CD4-positive, alpha-beta T cell treated with Interleukin-15 for 4 hours (primary cell): ENCODE results near the gene PTPRM.
"Not testable (repeated sequence)": the region's sequence is repeated elsewhere in the genome, so short reads cannot be mapped to it uniquely, and the experiment has no call there.

Experiments used
- DNase-seq: peaks from one replicate; pipeline ENCODE4 v3.0.0-alpha.2; 2020; ENCODE audit warnings: low spot score

PTPRM gene

DNA sequence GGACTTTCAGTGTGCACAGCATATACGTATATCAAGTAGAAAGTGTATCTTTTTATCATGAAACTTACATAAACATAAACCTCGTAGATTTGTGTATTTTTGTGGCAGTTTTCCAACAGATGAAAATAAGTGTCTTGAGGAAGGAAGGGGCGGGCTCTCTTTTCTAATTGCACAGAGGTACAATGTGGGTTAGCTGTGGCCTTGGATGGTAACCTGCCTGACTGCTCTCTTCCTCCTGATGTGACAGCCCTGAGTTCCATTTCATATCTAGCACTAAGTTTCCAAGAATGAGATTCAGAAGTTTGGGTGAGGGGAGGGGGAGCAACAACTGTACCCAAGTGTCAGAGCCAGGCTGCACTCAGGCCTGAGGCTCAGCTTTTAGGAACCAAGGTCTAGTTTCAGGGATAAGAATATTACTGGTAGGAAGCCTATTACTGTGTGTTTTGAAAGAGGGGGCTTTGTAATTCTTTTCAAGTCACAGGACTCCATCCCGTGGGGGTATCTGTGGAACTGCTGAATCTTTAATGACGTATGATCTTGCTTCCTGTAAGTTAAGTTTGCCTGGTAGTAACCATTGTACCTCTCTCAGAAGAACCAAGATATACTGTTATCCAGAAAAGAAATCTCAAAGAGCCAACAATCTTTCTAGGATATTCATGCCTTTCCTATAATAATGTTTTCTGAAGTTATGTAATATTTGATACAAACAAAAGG is 483.7 kb downstream of the PTPRM start:
- peak; percentile 2 for DNase-seq

GRCh38 chr18:8051453-8051852 is 484.3 kb downstream of the PTPRM start:
- DNase-seq = no peak

- peak; percentile 30 for DNase-seq
Measured at GRCh38 chr18:8052237-8052701, 485.2 kb downstream of the PTPRM start.

GRCh38 chr18:8056723-8057122 is 489.6 kb downstream of the PTPRM start:
- DNase-seq = no peak

- not testable (repeated sequence) for DNase-seq
Measured at GRCh38 chr18:8063152-8063551, 496.0 kb downstream of the PTPRM start.

DNA sequence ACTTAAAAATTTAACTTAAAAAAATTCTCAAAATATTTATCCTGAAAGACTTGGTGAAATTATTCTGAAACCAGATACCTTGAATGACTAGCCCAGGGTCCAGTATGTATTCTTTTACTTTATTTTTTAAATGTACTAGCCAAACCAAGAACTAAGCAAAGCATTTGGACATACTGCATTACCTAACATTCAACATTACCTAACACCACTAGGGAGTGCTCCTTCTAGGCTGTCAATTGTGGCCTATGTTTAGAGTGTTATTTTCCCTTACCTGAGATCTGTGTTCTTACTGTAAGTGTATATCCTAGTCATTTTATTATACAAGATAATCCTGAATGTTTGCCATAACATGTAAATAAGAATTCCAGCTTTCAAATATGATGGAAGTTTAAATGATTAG is 496.6 kb downstream of the PTPRM start:
- no peak for DNase-seq

GRCh38 chr18:8065284-8065683 is 498.2 kb downstream of the PTPRM start:
- DNase-seq = no peak

DNA sequence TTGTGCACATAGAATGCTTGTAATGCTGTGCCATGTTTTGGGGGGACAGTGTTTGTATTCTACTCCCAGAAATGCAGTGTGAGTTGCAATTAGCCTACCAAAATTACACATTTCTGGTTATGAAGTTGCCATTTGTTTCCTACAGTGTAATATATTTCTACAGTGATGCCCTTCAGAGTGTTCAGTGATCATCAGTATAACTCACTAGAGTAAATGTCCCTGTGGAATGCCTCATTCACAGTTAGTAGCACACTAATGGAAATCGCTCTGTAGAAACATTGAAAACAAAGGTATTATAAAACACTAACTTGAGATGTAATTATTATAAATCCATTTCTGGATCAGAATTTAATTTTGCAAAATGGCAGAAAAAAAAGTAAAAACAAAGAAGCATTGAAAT is 498.7 kb downstream of the PTPRM start:
- DNase-seq = no peak

DNA sequence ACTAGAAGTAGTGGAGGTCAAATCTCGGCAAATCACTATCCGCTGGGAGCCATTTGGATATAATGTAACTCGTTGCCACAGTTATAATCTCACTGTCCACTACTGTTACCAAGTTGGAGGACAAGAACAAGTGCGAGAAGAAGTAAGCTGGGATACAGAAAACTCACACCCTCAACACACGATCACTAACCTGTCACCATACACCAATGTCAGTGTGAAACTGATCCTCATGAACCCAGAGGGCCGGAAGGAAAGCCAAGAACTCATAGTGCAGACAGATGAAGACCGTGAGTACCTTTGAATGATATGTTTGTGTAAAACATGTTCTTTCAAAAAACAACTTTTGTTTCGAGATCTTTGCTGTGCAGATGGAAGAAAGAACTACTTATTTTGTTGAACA is 502.6 kb downstream of the PTPRM start:
- no peak for DNase-seq

GRCh38 chr18:8073167-8073566 is 506.1 kb downstream of the PTPRM start:
- DNase-seq = no peak

DNA sequence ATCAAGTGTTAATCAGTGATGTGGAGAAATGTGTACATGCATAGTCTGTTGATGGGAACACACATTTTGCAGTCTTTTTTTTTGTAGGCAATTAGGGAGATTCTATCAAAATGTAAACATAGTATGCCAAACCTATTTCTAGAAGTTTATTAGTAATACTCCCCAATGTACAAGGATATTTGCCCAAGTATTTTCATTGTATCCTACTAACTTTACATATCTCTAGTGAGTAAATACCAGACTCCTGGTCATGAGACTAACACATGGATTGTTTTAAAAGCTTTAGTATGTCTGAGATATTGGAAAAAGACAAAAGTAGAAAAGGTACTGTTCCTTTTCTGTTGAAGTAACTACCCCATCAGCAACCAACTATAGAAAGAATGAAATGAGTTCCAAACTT is 513.0 kb downstream of the PTPRM start:
- DNase-seq = no peak

- no peak for DNase-seq
Measured at GRCh38 chr18:8081267-8081666, 514.2 kb downstream of the PTPRM start.

GRCh38 chr18:8081872-8082553 is 514.9 kb downstream of the PTPRM start:
- no peak for DNase-seq

- DNase-seq = no peak
Measured at GRCh38 chr18:8084160-8084559, 517.0 kb downstream of the PTPRM start.

DNA sequence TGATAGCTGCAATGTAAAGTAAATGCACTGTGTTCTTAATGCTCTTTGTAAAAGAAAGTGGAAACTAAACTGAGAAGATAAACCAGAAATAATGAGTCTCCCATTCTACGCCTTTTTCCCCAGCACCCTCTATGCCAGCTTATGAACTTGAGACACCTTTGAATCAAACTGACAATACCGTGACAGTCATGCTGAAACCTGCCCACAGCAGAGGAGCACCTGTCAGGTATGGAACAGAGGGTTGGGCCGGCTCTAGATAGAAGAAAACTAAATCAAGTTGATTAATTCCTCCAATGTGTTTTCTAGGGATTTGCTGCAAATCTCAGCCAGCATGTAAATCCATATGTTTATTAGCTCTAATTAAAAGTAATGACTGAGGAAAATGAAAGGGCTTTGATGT is 521.5 kb downstream of the PTPRM start:
- no peak for DNase-seq

DNA sequence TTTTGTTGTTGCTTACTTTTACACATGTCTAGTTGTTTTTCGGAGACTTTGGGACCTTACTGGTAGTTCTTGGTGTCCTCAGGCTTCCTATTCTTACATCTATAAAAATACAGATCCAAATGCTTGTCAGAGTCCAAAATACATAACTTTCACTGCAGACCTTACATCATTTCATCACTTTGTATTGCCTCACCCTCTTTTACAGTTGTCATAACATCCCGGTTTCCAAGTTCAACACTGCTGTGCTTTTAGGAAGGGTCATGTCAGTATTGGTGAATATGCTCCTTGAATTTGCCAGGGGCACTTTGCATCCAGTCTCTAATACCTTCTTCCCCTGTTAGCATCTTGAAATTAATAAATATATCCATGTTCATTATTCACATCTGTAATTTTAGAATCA is 523.9 kb downstream of the PTPRM start:
- no peak for DNase-seq

- DNase-seq = no peak
Measured at GRCh38 chr18:8095947-8096570, 528.9 kb downstream of the PTPRM start.

- no peak for DNase-seq
Measured at GRCh38 chr18:8097399-8097798, 530.3 kb downstream of the PTPRM start.

- no peak for DNase-seq
Measured at GRCh38 chr18:8097927-8098326, 530.8 kb downstream of the PTPRM start.

DNA sequence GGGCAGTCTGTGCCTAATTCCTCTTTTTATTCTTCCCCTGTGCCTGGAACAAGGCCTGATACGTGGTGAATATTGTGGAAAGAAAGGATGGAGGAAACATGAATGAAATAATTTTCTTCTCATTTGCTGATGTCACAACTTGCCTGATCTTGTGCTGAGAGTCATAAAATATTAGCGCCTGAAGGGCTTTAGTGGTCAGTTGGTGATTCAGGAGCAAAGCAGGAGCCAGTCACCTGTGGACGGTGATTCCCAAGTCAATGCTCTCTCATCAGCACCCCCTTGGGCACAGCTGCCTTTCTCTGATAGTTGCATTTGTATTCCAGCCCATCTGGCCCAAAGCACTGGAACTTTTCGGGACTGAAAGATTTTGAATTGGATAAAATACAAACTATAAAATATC is 539.5 kb downstream of the PTPRM start:
- DNase-seq = no peak

GRCh38 chr18:8107426-8107825 is 540.3 kb downstream of the PTPRM start:
- DNase-seq = no peak

- no peak for DNase-seq
Measured at GRCh38 chr18:8114480-8114879, 547.4 kb downstream of the PTPRM start.

GRCh38 chr18:8116341-8117005 is 549.4 kb downstream of the PTPRM start:
- no peak for DNase-seq
